SK-N-SH treated with all-trans-retinoic acid at 6 μM for 48 hours (cell line): Measurements from ENCODE around the gene SMOC1.

ENCODE experiments used
- ARNTL ChIP-seq: fragments of 450-650 bp; formaldehyde crosslinking; IDR thresholded peaks from 2 replicates; pipeline ENCODE4 v1.5.0; 2020; ENCODE audit warnings: low read depth, mild to moderate bottlenecking, moderate library complexity, borderline replicate concordance
- BACH2 ChIP-seq: fragments of 250-450 bp; sonication (Bioruptor Pico); IDR thresholded peaks from 2 replicates; pipeline ENCODE4 v1.9.0; 2021; ENCODE audit warnings: mild to moderate bottlenecking, borderline replicate concordance
- CREB5 ChIP-seq: fragments of 250-450 bp; sonication (Bioruptor Pico); IDR thresholded peaks from 2 replicates; pipeline ENCODE4 v1.5.1; 2020; ENCODE audit warnings: low read depth, mild to moderate bottlenecking, moderate library complexity
- CSDC2 ChIP-seq: fragments of 250-450 bp; sonication (Bioruptor Pico); IDR thresholded peaks from 2 replicates; pipeline ENCODE4 v1.5.0; 2020; ENCODE audit warnings: mild to moderate bottlenecking, moderate library complexity
- ESRRG ChIP-seq: fragments of 250-450 bp; sonication (Bioruptor Pico); IDR thresholded peaks from 2 replicates; pipeline ENCODE4 v1.6.1; 2021; ENCODE audit warnings: mild to moderate bottlenecking
- RARB ChIP-seq: fragments of 250-450 bp; sonication (Bioruptor Pico); IDR thresholded peaks from 2 replicates; pipeline ENCODE4 v1.8.0; 2021; ENCODE audit warnings: mild to moderate bottlenecking, moderate library complexity
- SNAI2 ChIP-seq: fragments of 250-450 bp; sonication (Bioruptor Pico); IDR thresholded peaks from 2 replicates; pipeline ENCODE4 v1.5.0; 2020; ENCODE audit warnings: mild to moderate bottlenecking, moderate library complexity
- TOX ChIP-seq: fragments of 250-450 bp; sonication (Bioruptor Pico); IDR thresholded peaks from 2 replicates; pipeline ENCODE4 v1.8.0; 2021; ENCODE audit warnings: mild to moderate bottlenecking, moderate library complexity, borderline replicate concordance
- TSHZ2 ChIP-seq: fragments of 250-450 bp; sonication (Bioruptor Pico); IDR thresholded peaks from 2 replicates; pipeline ENCODE4 v1.5.0; 2020; ENCODE audit warnings: mild to moderate bottlenecking, moderate library complexity
- ZC3H10 ChIP-seq: fragments of 250-450 bp; sonication (Bioruptor Pico); IDR thresholded peaks from 2 replicates; pipeline ENCODE4 v1.5.1; 2021; ENCODE audit warnings: mild to moderate bottlenecking, moderate library complexity
- ZFP3 ChIP-seq: fragments of 250-450 bp; sonication (Bioruptor Pico); IDR thresholded peaks from 2 replicates; pipeline ENCODE4 v1.5.0; 2020; ENCODE audit warnings: mild to moderate bottlenecking, moderate library complexity
- ZFP30 ChIP-seq: fragments of 450-650 bp; formaldehyde crosslinking; IDR thresholded peaks from 2 replicates; pipeline ENCODE4 v1.5.0; 2022; ENCODE audit warnings: mild to moderate bottlenecking, moderate library complexity
- ZNF70 ChIP-seq: fragments of 450-650 bp; formaldehyde crosslinking; IDR thresholded peaks from 2 replicates; pipeline ENCODE4 v1.5.0; 2020; ENCODE audit warnings: mild to moderate bottlenecking, moderate library complexity
- TF ChIP-seq, protein P1 (sequence below): fragments of 250-450 bp; sonication (Bioruptor Pico); IDR thresholded peaks from 2 replicates; pipeline ENCODE4 v1.8.0; 2020; ENCODE audit warnings: mild to moderate bottlenecking, moderate library complexity, borderline replicate concordance

DNA sequence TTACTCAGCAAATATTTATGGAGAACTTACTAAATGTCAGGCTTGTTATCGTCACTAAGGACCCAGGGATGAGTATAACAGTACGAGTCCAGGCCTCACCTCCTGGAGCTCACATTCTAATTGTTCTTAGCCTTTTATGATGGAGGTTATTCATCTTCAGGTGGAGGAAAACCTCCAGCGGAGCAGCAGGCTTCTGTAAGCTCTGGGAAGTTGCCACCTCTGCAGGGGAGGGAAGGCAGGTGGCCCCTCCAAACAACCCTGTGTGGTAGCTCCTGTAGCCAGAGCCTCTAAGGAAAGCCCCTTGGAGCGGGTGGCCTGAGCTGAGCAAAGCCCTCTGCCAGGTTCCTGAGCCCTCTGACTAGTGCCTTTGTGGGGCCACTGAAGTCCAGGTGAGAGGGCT is 104.1 kb downstream of the SMOC1 start:
- TF ChIP-seq ESRRG (CRISPR knock-in tag) (no peak), TOX (CRISPR knock-in tag) (no peak), CREB5 (CRISPR knock-in tag) (no peak), CSDC2 (CRISPR knock-in tag) (no peak), ARNTL (no peak), ZFP30 (no peak), SNAI2 (CRISPR knock-in tag) (no peak), ZNF70 (CRISPR knock-in tag) (no peak), TSHZ2 (CRISPR knock-in tag) (no peak), RARB (CRISPR knock-in tag) (no peak), BACH2 (CRISPR knock-in tag) (no peak), ZC3H10 (CRISPR knock-in tag) (no peak), ZFP3 (CRISPR knock-in tag) (no peak)
- TF ChIP-seq, protein P1, sequence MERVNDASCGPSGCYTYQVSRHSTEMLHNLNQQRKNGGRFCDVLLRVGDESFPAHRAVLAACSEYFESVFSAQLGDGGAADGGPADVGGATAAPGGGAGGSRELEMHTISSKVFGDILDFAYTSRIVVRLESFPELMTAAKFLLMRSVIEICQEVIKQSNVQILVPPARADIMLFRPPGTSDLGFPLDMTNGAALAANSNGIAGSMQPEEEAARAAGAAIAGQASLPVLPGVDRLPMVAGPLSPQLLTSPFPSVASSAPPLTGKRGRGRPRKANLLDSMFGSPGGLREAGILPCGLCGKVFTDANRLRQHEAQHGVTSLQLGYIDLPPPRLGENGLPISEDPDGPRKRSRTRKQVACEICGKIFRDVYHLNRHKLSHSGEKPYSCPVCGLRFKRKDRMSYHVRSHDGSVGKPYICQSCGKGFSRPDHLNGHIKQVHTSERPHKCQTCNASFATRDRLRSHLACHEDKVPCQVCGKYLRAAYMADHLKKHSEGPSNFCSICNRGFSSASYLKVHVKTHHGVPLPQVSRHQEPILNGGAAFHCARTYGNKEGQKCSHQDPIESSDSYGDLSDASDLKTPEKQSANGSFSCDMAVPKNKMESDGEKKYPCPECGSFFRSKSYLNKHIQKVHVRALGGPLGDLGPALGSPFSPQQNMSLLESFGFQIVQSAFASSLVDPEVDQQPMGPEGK (CRISPR knock-in tag): no peak
